C4-2B (cell line): ENCODE data around the gene TUBGCP3.

Experiments used
- ZFX ChIP-seq: fragments of 450-650 bp; IDR thresholded peaks from 2 replicates; pipeline ENCODE4 v1.6.1; 2017
- TF ChIP-seq, protein P1 (sequence below): fragments of 450-650 bp; conservative IDR thresholded peaks from 2 replicates; pipeline ENCODE4 v1.5.1; 2017; ENCODE audit warnings: mild to moderate bottlenecking

DNA sequence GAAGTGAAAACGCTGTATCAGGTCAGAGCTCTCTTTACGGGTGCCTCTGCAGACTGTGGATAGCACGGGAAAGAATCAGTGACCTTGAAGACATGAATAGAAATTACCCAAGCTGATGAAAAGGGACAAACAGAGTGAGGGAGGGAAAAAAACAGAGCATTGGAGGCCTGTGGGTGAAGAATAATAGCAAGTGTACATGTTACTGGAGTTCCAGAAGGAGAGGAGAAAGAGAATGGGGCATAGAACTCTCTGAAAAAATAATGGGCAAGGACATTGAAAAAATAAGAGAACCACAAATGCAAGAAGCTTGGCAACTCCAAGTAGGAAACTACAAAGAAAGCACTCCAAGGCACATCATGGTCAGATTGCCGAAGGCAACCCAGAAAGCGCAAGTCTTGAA is 125.5 kb downstream of the TUBGCP3 start:
- TF ChIP-seq, protein P1, sequence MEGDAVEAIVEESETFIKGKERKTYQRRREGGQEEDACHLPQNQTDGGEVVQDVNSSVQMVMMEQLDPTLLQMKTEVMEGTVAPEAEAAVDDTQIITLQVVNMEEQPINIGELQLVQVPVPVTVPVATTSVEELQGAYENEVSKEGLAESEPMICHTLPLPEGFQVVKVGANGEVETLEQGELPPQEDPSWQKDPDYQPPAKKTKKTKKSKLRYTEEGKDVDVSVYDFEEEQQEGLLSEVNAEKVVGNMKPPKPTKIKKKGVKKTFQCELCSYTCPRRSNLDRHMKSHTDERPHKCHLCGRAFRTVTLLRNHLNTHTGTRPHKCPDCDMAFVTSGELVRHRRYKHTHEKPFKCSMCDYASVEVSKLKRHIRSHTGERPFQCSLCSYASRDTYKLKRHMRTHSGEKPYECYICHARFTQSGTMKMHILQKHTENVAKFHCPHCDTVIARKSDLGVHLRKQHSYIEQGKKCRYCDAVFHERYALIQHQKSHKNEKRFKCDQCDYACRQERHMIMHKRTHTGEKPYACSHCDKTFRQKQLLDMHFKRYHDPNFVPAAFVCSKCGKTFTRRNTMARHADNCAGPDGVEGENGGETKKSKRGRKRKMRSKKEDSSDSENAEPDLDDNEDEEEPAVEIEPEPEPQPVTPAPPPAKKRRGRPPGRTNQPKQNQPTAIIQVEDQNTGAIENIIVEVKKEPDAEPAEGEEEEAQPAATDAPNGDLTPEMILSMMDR: no peak
- TF ChIP-seq ZFX: no peak
